HepG2 (cell line): ENCODE results near the gene RNU1-2. TPM values are rescaled to one million over a fixed set of nuclear protein-coding genes. Genes with fewer than 3 reads are reported as not detected.
A peak's percentile ranks its signal among the peaks of the same experiment; 100 is the strongest.
"Not testable (repeated sequence)": the region's sequence is repeated elsewhere in the genome, so short reads cannot be mapped to it uniquely, and the experiment has no call there.

ENCODE experiments used
- ATAC-seq: fragments of 200-7000 bp; cut with Tn5 transposase; 3 replicates; pipeline ENCODE4 v1.9.1; 2020; ENCODE audit warnings: mild to moderate bottlenecking, moderate library complexity
- BruUV-seq: library from RNA; stranded (reverse); fragments of 400-500 nt; replicated peaks from 2 replicates; lab custom pipeline; 2021; lab: Mats Ljungman, UMichigan
- CTCF ChIA-PET: fragments of 300-600 bp; formaldehyde crosslinking; extraction: SDS; loops from one replicate; lab custom pipeline; 2021; ENCODE audit warnings: low total read pairs, inconsistent platforms, low intra/inter-chr PET ratio; lab: Yijun Ruan, JAX
- POLR2A ChIA-PET: fragments of 350-600 bp; sonication (Branson Sonifier 250); formaldehyde crosslinking; loops from one replicate; lab custom pipeline; 2020; ENCODE audit warnings: antibody characterized with exemption, inconsistent platforms; lab: Yijun Ruan, JAX
- DNase-seq: peaks from one replicate; pipeline ENCODE4 v3.0.0-alpha.2; 2015; ENCODE audit warnings: low spot score
- FAIRE-seq: peaks from 3 replicates; lab custom pipeline; 2011; peaks lifted over from hg19 to GRCh38; lab: Jason Lieb, UNC
- H2AFZ ChIP-seq: one replicate; pipeline ENCODE4 v1.6.1; 2011; ENCODE audit warnings: low read length, inconsistent platforms
- H3K27ac ChIP-seq: fragments of 300-600 bp; 3 replicates; pipeline ENCODE4 v1.8.0; 2011; ENCODE audit warnings: mixed run types, mild to moderate bottlenecking, mixed read lengths, low read length, inconsistent platforms; ENCODE audit not compliant: insufficient read depth; ENCODE audit errors: extremely low read length
- H3K27me3 ChIP-seq, 2 experiments: fragments of 200-600 bp in 1 of 2; 2 replicates in 1 of 2; 3 replicates in 1 of 2; pipeline versions ENCODE4 v1.6.0 to v1.8.0; 2011; ENCODE audit warnings: low read length in 2 of 2, mild to moderate bottlenecking in 2 of 2, moderate library complexity in 2 of 2, inconsistent platforms in 1 of 2; ENCODE audit not compliant: insufficient read depth in 2 of 2, control insufficient read depth in 1 of 2
- H3K36me3 ChIP-seq, 2 experiments: fragments of 200-600 bp in 1 of 2; replicated peaks in 1 of 2; 2 replicates in 1 of 2; 3 replicates in 1 of 2; pipeline versions ENCODE4 v1.5.1 to v1.8.0; 2011; ENCODE audit warnings: low read length in 2 of 2, inconsistent platforms in 1 of 2; ENCODE audit not compliant: insufficient read depth in 2 of 2, control insufficient read depth in 1 of 2
- H3K4me1 ChIP-seq: 2 replicates; pipeline ENCODE4 v1.5.1; 2012; ENCODE audit warnings: low read length, inconsistent platforms; ENCODE audit not compliant: insufficient read depth
- H3K4me2 ChIP-seq: 2 replicates; pipeline ENCODE4 v1.6.0; 2011; ENCODE audit warnings: low read depth, low read length, inconsistent platforms
- H3K4me3 ChIP-seq, 3 experiments: fragments of 200-600 bp in 1 of 3; sonication (generic), shearing (Covaris generic) in 1 of 3; replicated peaks in 1 of 3; 2 replicates each; pipeline ENCODE4 v1.5.1; 2011 to 2016; ENCODE audit warnings: low read length in 3 of 3, inconsistent platforms in 2 of 3, low read depth in 2 of 3, mild to moderate bottlenecking in 2 of 3, control low read depth in 1 of 3, mixed read lengths in 1 of 3; ENCODE audit not compliant: insufficient read depth in 1 of 3
- H3K79me2 ChIP-seq: one replicate; pipeline ENCODE4 v1.6.1; 2011; ENCODE audit warnings: low read length, inconsistent platforms; ENCODE audit not compliant: insufficient read depth
- H3K9ac ChIP-seq: 2 replicates; pipeline ENCODE4 v1.6.0; 2011; ENCODE audit warnings: mild to moderate bottlenecking, low read depth, low read length, inconsistent platforms; ENCODE audit not compliant: insufficient read depth
- H3K9me3 ChIP-seq: 2 replicates; pipeline ENCODE4 v1.5.1; 2012; ENCODE audit warnings: mild to moderate bottlenecking, low read length
- H4K20me1 ChIP-seq: 2 replicates; pipeline ENCODE4 v1.6.0; 2011; ENCODE audit warnings: inconsistent platforms, mild to moderate bottlenecking, low read length, moderate library complexity; ENCODE audit not compliant: insufficient read depth
- KAT8 ChIP-seq: IDR thresholded peaks from 2 replicates; pipeline ENCODE4 v1.6.1; 2016; ENCODE audit warnings: missing genetic modification reagents, missing compliant biosample characterization
- NAIF1 ChIP-seq: sonication (generic); formaldehyde crosslinking; IDR thresholded peaks from 2 replicates; pipeline ENCODE4 v1.5.0; 2020; ENCODE audit warnings: mild to moderate bottlenecking, missing genetic modification reagents, borderline replicate concordance
- RNF2 ChIP-seq: fragments of 450-650 bp; conservative IDR thresholded peaks from 2 replicates; pipeline ENCODE4 v1.6.1; 2016; ENCODE audit warnings: low read depth
- SP5 ChIP-seq: IDR thresholded peaks from 2 replicates; pipeline ENCODE4 v1.6.1; 2016; ENCODE audit warnings: low read depth, borderline replicate concordance
- TBX3 ChIP-seq: fragments of 450-650 bp; IDR thresholded peaks from 2 replicates; pipeline ENCODE4 v1.6.1; 2017; ENCODE audit warnings: antibody characterized with exemption, mild to moderate bottlenecking, inconsistent platforms, borderline replicate concordance
- THRA ChIP-seq: sonication (generic); formaldehyde crosslinking; IDR thresholded peaks from 2 replicates; pipeline ENCODE4 v1.4.0; 2020; ENCODE audit warnings: missing genetic modification reagents, borderline replicate concordance
- ZNF142 ChIP-seq: sonication (generic); formaldehyde crosslinking; IDR thresholded peaks from 2 replicates; pipeline ENCODE4 v1.4.0; 2020; ENCODE audit warnings: missing genetic modification reagents
- ZNF382 ChIP-seq: sonication (generic); formaldehyde crosslinking; IDR thresholded peaks from 2 replicates; pipeline ENCODE4 v1.5.0; 2020; ENCODE audit warnings: missing genetic modification reagents, mild to moderate bottlenecking, borderline replicate concordance
- ZNF567 ChIP-seq: sonication (generic); formaldehyde crosslinking; IDR thresholded peaks from 2 replicates; pipeline ENCODE4 v1.8.1; 2023; ENCODE audit warnings: mild to moderate bottlenecking, missing genetic modification reagents, borderline replicate concordance
- WGBS: methylation state at CpG from one replicate; pipeline ENCODE4 v1.1.6; 2017; ENCODE audit warnings: low lambda C conversion rate; 5-methylcytosine and 5-hydroxymethylcytosine counted together
- in situ Hi-C: cut with HindIII; loops from 2 replicates; pipeline ENCODE4 v1.10.0; 2017; ENCODE audit warnings: low pct_unique_long_range_greater_than_20kb; ENCODE audit not compliant: extremely low pct_ligation_motif_present
- intact Hi-C: fragments of 100-400 bp; cut with micrococcal nuclease; formaldehyde crosslinking; loops from one replicate; pipeline ENCODE4 v1.10.0; 2022; ENCODE audit not compliant: unreplicated experiment
- polyA plus RNA-seq, 8 experiments: library from polyadenylated mRNA; depleted of rRNA in 3 of 8; stranded (reverse) in 7 of 8; unstranded in 1 of 8; fragments of >200 nt; fragmentation: Illumina TruSeq in 4 of 8; extraction: Trizol in 4 of 8; gene quantifications; 2 replicates each; pipeline versions ENCODE4 v1.2.1 to v1.2.3, GENCODE V29; 2011 to 2016; ENCODE audit warnings: low read depth in 4 of 8, missing spikeins in 1 of 8, mixed read lengths in 1 of 8; ENCODE audit not compliant: insufficient read depth in 1 of 8
- total RNA-seq, 5 experiments: library from RNA; depleted of rRNA; stranded (reverse); fragments of >200 nt; fragmentation: Illumina TruSeq; extraction: Trizol; gene quantifications; 2 replicates each; pipeline ENCODE4 v1.2.3, GENCODE V29; 2016; ENCODE audit warnings: low read depth in 1 of 5

Gene RNU1-2
- total and polyA plus RNA-seq, 2 of the 13 experiments (the other 11 are each of a cell fraction or from before 2014, with no cell fraction given), result under 0.01 to 11,018 TPM

- H2AFZ ChIP-seq, result no peak overlapping the region
- WGBS, result 23% methylated on average over 4 of the region's 4 CpGs
- no peaks in the 10 kb centered on the region for H3K36me3 ChIP-seq
- TF ChIP-seq THRA (CRISPR knock-in tag) (no peak), ZNF382 (CRISPR knock-in tag) (no peak), TBX3 (no peak), NAIF1 (CRISPR knock-in tag) (no peak), KAT8 (no peak), ZNF142 (CRISPR knock-in tag) (no peak), SP5 (CRISPR knock-in tag) (no peak), ZNF567 (no peak), RNF2 (no peak)
- TF ChIP-seq, all 625 proteins: peak for 0
- ChIA-PET CTCF (no interaction called here), POLR2A (interaction anchor here (1.0 kb wide), 1 partner anchor 14 kb away, joined by 3 read pairs; no protein-coding TSS in a partner anchor)
- Histone ChIP-seq H3K27ac (no peak overlapping the region), H3K9me3 (no peaks in the 10 kb centered on the region), H3K4me1 (peaks cover 21% of the 10 kb centered on the region), H3K9ac (no peak overlapping the region), H3K4me3 (no peak overlapping the region), H4K20me1 (no peaks in the 10 kb centered on the region), H3K4me2 (peak overlapping the region; percentile 25), H3K79me2 (no peaks in the 10 kb centered on the region), H3K27me3 (peaks cover 0 to 11% of the 10 kb centered on the region in 2 experiments; a peak in 2 of 5 replicates)
- FAIRE-seq, result no peak
- BruUV-seq, result no TSS peak
- no peak for ATAC-seq
- no peak for DNase-seq
- intact Hi-C loops, result no loop called here
- in situ Hi-C loops, result no loop called here
These were observed 12.8 kb upstream of the RNU1-2 start for GRCh38 chr1:16882986-16883385.

- POLR2A ChIA-PET, CTCF ChIA-PET, H3K9me3 ChIP-seq, in situ Hi-C loops, BruUV-seq, H3K9ac ChIP-seq, H3K79me2 ChIP-seq, DNase-seq, H3K36me3 ChIP-seq, ATAC-seq, intact Hi-C loops, H3K4me3 ChIP-seq, H4K20me1 ChIP-seq, H2AFZ ChIP-seq, H3K27ac ChIP-seq, H3K4me2 ChIP-seq, FAIRE-seq: not testable (repeated sequence)
- peaks cover 21% of the 10 kb centered on the region for H3K4me1 ChIP-seq
- 30% methylated on average over 5 of the region's 5 CpGs for WGBS
- H3K27me3 ChIP-seq, result peaks cover 0 to 11% of the 10 kb centered on the region in 2 experiments; a peak in 2 of 5 replicates
These were observed 11.3 kb upstream of the RNU1-2 start for GRCh38 chr1:16884487-16884886.
